Measurements from ENCODE around the gene MX1.

The MX1 gene

GRCh38 chr21:41425954-41426675 lies at the start of gene MX1:
Gene MX1 (plus strand): TSS chr21:41426239. CDS start chr21:41432071, 5,832 bp downstream.
- DNase-seq (ENCODE audit: low read depth): no peak

DNA sequence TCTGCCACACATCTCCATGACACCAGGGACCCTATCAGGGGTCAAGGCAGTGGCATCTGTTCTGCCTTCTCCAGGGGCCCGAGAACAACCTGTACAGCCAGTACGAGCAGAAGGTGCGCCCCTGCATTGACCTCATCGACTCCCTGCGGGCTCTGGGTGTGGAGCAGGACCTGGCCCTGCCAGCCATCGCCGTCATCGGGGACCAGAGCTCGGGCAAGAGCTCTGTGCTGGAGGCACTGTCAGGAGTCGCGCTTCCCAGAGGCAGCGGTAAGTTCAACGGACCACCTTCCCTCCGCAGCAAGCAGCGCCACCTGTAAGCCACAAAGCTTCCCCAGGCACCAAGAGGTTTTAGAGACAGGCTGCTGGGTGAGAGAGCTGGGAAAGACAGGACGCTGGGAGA lies 48.3 kb upstream of the MX1 start:
- DNase-seq (ENCODE audit: low read depth): no peak

DNA sequence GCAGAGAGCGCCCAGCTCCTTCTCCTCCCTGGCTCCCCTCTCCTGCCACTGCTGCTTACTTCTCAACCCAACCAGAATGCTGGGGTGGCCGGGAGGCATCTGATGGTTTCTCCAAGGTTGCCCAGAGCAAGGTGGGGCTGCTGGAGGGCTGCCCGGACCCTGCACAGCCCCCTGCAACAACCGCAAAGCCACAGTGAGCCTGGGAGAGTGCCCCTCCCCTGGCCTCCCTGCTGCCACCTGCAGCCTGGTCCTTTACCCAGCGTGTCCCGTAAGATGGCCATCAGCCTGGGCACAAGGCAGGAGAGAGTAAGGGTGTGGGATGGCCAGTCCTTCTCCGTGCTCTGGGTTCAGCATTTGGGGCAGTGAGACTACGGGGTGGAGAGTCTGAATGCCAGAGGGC lies 47.2 kb upstream of the MX1 start:
- DNase-seq (ENCODE audit: low read depth): no peak

GRCh38 chr21:41379901-41380300 lies 46.1 kb upstream of the MX1 start:
- no peak for DNase-seq (ENCODE audit: low read depth)

- no peak for DNase-seq (ENCODE audit: low read depth)
Measured at GRCh38 chr21:41381731-41382130, 44.3 kb upstream of the MX1 start.

GRCh38 chr21:41387042-41387819 lies 38.8 kb upstream of the MX1 start:
- no peak for DNase-seq (ENCODE audit: low read depth)

DNA sequence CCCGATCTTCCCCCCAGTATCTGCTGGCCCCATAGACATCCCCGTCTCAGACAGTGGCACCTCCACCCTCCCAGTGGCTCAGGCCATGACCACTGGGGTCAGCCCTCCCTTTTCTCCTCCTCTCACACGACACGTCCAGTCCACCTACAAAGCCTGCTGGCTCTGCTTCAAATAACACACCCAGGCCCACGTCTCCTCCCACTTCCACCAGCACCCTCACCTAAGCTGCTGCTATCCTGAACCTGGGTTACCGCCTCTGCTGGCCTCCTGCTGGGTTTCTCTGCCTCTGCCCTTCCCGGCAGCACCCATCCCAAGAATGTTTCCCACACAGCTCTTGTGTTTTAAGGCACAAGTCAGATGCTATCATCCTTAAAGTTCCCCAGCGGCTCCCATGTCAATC lies 38.2 kb upstream of the MX1 start:
- no peak for DNase-seq (ENCODE audit: low read depth)

DNA sequence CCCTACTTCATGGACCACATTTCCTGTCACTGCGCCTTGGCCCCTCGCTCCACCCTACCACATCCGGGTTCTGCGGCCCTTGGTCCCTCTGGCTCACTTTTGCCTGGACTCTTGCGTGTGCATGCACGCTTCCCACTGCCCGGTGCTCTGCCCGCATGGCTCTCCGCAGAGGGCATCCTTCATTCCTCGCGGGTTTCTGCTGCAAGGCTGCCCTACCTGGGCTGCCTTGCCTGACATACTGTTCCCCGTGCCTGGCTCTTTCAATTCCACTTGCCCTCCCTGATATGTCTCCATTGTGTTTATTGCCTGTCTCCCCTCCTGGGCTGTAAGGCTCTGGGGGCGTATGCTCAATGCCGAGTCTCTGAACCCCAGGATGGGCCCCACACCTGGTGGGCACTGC lies 37.8 kb upstream of the MX1 start:
- DNase-seq (ENCODE audit: low read depth): no peak

GRCh38 chr21:41390043-41390639 lies 35.9 kb upstream of the MX1 start:
- no peak for DNase-seq (ENCODE audit: low read depth)

DNA sequence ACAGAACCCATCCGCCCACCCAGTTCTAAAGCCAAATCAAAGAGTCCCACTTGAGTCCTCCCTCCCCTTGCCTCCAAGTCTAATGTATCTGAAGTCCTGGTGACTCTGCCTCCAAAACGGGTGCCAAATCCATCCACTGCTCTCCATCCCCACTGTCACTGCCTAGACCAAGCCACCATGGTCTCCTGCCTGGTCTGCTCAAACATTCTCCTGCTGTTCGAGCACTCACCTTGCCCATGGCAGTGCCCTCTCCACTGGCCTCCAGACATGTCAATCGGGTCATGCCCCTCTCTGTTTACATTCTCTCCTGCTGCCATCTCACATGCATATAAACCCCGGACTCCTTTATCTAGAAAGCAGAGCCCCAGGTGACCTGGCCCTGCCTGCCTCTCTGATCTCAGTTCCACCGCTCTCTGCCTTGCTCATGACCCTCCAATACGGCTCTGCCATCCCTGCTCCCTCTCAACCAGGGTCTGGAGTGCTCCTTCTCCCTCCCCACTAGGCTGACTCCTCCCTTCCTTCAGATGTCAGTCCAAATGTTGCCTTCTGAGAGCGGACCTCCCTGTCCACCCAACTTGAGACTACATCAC lies 32.1 kb upstream of the MX1 start:
- DNase-seq (ENCODE audit: low read depth): no peak

DNA sequence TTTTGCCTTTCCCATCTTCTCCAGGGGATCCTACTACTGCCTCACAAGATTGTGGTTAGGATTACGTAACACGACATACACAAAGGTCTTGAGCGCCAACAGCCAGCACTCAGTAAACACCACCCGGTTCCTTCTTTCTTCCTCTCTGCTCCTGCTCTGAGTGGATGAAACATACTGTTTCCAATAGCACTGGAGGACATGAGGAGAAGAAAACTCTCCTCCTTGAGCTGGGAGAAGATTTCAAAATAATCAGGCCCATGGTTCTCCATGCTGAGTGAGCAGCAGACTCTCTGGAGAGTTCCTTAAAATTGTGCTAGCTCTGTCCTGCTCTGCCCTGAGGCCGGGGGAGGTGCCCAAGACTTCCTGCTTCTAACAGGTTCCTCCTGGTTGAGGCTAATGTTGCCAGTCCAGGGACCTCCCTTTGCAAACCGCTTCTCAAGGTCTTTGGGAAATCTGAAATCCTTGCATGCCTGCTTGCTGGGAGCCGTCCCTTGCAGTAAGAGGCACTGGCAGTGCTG lies 29.4 kb upstream of the MX1 start:
- DNase-seq (ENCODE audit: low read depth): no peak

DNA sequence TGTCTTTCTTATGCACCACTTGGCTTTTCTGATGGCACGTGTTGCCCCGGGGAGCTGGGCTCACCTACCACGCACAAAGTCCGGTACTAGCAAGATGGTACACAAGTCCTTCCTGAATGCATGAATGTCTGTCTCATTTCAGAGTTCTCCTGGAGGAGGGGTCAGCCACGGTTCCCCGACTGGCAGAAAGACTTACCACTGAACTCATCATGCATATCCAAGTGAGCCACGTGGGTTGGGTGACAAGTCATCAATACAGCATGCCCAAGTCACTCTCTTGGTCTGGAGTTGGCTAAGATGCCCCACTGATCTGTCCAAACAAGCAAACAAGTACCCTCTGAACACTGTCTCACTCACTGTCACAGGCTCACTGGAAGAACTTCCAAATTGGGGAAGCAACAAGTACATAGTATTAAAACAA lies 28.6 kb upstream of the MX1 start:
- DNase-seq (ENCODE audit: low read depth): no peak

- DNase-seq (ENCODE audit: low read depth): no peak
Measured at GRCh38 chr21:41398251-41398650, 27.8 kb upstream of the MX1 start.

DNA sequence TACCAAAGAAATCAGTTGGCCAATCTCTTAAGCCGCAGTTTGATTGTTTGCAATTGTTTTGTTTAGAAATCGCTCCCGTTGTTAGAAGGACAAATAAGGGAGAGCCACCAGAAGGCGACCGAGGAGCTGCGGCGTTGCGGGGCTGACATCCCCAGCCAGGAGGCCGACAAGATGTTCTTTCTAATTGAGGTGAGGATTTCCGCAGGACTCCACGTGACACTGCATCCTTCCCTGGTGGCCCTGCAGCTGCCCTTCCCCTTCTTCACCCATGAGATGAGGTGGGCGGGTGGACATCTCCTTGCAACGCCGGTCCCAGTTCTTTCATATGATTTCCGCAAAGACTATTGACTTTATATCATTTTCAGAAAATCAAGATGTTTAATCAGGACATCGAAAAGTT lies 27.2 kb upstream of the MX1 start:
- DNase-seq (ENCODE audit: low read depth): no peak

DNA sequence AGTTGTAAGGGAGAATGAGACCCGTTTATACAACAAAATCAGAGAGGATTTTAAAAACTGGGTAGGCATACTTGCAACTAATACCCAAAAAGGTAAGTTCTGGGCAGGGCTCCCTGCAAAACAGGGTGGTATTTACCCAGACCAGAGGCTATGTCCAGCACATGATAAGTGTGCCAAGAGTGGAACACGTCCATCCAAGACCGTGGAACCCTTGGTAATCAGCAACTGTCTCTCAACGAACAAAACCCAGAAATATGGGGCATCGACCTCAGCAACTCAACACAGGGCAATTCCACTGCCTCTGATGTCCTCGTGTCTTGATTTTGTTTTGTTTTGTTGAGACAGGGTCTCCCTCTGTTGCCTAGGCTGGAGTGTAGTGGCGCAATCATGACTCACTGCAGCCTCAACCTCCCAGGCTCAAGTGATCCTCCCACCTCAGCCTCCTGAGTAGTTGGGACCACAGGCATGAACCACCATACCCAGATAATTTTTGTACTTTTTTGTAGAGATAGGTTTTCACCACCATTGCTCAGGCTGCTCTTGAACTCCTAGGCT lies 26.7 kb upstream of the MX1 start:
- DNase-seq (ENCODE audit: low read depth): no peak

- no peak for DNase-seq (ENCODE audit: low read depth)
Measured at GRCh38 chr21:41402231-41402630, 23.8 kb upstream of the MX1 start.

DNA sequence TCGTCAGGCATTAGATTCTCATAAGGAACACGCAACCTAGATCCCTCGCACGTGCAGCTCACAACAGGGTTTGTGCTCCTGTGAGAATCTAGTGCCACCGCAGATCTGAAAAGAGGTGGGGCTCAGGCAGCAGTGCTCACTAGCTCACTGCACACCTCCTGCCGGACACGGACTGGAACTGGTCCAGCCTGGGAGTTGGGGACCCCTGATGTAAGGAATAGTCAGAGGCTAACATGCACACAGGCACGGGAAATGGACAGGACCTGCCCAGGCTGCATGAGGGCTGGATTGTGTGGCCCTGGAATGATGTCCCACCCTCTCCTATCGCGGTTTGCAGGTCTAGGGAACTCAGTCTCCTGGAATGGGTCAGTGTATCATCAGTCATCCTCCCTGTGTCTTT lies 23.2 kb upstream of the MX1 start:
- DNase-seq (ENCODE audit: low read depth): no peak

DNA sequence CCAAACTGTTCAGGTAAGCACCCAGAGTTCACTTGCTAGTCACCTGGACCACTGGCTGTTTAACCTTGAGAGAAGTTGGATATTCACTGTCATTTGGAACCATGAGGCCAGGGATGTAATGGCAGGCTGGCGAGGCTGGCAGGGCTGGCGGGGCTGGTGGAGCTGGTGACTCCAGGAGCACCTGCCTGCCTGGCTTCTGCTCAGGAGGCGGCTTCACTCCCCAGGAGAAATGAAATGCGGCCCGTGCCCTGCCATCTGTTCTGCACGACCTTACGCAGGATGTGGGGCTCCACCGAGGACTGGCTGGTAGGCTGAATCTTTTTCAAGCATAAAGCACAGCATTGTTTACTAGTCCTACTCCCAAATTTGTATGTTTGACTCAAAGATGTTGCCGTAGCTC lies 22.7 kb upstream of the MX1 start:
- no peak for DNase-seq (ENCODE audit: low read depth)

GRCh38 chr21:41403966-41404365 lies 22.1 kb upstream of the MX1 start:
- no peak for DNase-seq (ENCODE audit: low read depth)

DNA sequence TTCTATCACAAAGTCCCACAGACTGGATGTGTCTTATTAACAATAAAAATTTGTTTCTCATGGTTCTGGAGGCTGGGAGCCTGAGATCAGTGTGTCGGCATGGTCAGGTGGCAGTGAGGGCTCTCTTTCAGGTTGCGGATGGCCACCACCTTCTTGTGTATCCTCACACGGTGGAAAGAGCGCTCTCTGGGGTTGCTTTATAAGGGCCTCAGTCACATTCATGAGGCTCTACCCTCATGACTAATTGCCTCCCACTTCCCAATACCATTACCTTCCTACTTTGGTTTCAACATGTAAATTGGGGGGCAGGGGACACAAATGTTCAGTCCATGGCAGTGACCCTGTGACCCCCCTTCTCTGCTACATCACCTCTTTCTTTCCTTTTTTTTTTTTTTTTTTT lies 20.7 kb upstream of the MX1 start:
- DNase-seq (ENCODE audit: low read depth): no peak

DNA sequence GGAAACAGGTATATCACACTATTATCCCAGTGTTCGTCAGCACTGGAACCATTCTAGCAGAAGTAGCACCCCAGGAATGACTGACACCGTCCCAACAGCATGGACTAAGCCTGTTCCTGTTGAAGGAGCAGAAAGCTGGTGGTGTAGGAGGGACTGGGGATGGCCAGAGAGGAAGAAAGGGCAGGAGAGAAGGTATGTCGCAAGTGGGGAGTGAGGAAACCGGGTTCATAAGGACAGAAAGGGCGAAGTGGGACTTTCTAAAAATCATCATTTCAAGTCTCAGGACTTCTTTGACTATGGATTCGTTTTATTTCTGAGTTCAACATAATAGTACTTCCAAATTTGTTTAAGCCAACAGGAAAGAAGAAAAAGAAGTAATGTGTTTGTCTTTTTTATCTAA lies 19.7 kb upstream of the MX1 start:
- DNase-seq (ENCODE audit: low read depth): no peak
